Thymus (tissue), 14 donors: Measurements from ENCODE around the gene PCDHB3. TPM values are rescaled to one million over a fixed set of nuclear protein-coding genes. Genes with fewer than 3 reads are reported as not detected.
A peak's percentile ranks its signal among the peaks of the same experiment; 100 is the strongest.

Experiments
- DNase-seq, 9 donors: peaks; one replicate each; pipeline ENCODE4 v3.0.0-alpha.2; 2013; ENCODE audit warnings: low spot score in 9 of 9, low read depth in 6 of 9, missing footprints in 1 of 9
- H3K27ac ChIP-seq, 2 donors: one replicate each; pipeline ENCODE4 v1.5.1; 2013; ENCODE audit warnings: control low read depth in 1 of 2, low read depth in 1 of 2, low read length in 1 of 2, mild to moderate bottlenecking in 1 of 2, moderate library complexity in 1 of 2
- H3K27me3 ChIP-seq, 2 donors: one replicate each; pipeline ENCODE4 v1.5.1; 2013; ENCODE audit warnings: low read length in 1 of 2; ENCODE audit not compliant: control insufficient read depth in 2 of 2, insufficient read depth in 1 of 2
- H3K36me3 ChIP-seq, 2 donors: one replicate each; pipeline ENCODE4 v1.5.1; 2013; ENCODE audit warnings: low read length in 1 of 2, mild to moderate bottlenecking in 1 of 2, moderate library complexity in 1 of 2; ENCODE audit not compliant: control insufficient read depth in 2 of 2, insufficient read depth in 2 of 2
- H3K4me1 ChIP-seq, 2 donors: one replicate each; pipeline ENCODE4 v1.5.1; 2013; ENCODE audit warnings: low read length in 2 of 2; ENCODE audit not compliant: control insufficient read depth in 2 of 2, insufficient read depth in 2 of 2
- H3K4me3 ChIP-seq, 2 donors: one replicate each; pipeline ENCODE4 v1.5.1; 2013; ENCODE audit warnings: low read length in 2 of 2, control low read depth in 1 of 2, mild to moderate bottlenecking in 1 of 2
- H3K9me3 ChIP-seq, 2 donors: one replicate each; pipeline ENCODE4 v1.5.1; 2013; ENCODE audit warnings: low read length in 1 of 2, mild to moderate bottlenecking in 1 of 2; ENCODE audit not compliant: control insufficient read depth in 2 of 2, insufficient read depth in 1 of 2
- whole genome bisulfite sequencing: extraction: QIAGEN DNeasy Blood & Tissue Kit; methylation state at CpG from one replicate; pipeline ENCODE4 v1.1.7; 2013; 5-methylcytosine and 5-hydroxymethylcytosine counted together
- long read RNA-seq, 10 donors: transcript quantifications; one replicate each; lab custom pipeline, GENCODE V29; 2026
- polyA plus RNA-seq: library from polyadenylated mRNA; stranded (reverse); fragments of 200-250 nt; gene quantifications from one replicate; pipeline ENCODE4 v1.2.3, GENCODE V29; 2013
- total RNA-seq: library from RNA; stranded (reverse); fragments of 120-200 nt; gene quantifications from one replicate; pipeline ENCODE4 v1.2.4, GENCODE V29; 2013
- donor health status: healthy.

The PCDHB3 gene
- 0.09 TPM for total RNA-seq
- polyA plus RNA-seq = 0.11 TPM
- long read RNA-seq, donor 1 = 0 reads
- long read RNA-seq, donor 2 = 0 reads
- long read RNA-seq, donor 3 = 0 reads
- long read RNA-seq, donor 4 = 0 reads
- long read RNA-seq, donor 5 = 0 reads
- long read RNA-seq, donor 6, partial matches to known transcripts = 0 of 1 reads
- long read RNA-seq, donor 6, other reads (novel, unspliced or antisense) = 0 of 1 reads
- long read RNA-seq, donor 7 = 0 reads
- long read RNA-seq, donor 8, partial matches to known transcripts = 0 of 2 reads
- long read RNA-seq, donor 8, other reads (novel, unspliced or antisense) = 0 of 2 reads
- long read RNA-seq, donor 9 = 0 reads
- long read RNA-seq, donor 10 = 0 reads

DNA sequence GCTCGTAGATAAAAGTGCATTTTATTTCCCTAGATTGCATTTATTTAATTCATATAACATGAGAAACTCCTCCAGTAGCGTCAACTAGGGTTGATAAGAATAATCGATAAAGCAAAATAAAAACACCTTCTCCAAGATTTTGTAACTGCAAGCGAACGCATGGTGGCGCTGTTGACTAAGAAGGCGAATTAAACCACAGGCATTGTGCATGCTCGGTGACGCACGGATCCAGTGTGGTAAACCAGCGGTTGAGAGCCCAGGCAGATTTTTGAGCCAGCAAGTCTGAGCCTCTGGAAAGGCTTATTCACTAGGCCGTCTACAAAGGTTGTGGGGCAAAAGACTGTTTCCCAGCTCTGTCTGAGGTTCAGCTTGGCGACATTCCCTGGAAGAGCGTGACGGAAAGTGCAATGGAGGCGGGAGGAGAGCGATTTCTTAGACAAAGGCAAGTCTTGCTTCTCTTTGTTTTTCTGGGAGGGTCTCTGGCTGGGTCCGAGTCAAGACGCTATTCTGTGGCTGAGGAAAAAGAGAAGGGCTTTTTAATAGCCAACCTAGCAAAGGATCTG is at the start of gene PCDHB3:
Gene PCDHB3 (plus strand): TSS at position 231 of the 563 bp plus-strand sequence. CDS start 177 bp downstream, at position 408.
- DNase-seq = peak in 1 of 9 donors; percentile 8
- Histone ChIP-seq H3K36me3 (no peaks in the 10 kb centered on the region), H3K9me3 (peaks cover 0 to 3% of the 10 kb centered on the region in 2 donors), H3K27me3 (peaks cover 0 to 14% of the 10 kb centered on the region in 2 donors), H3K4me3 (no peak within 1 kb of the TSS), H3K27ac (no peak within 1 kb of the TSS), H3K4me1 (no peaks in the 10 kb centered on the region)
- WGBS = 26% methylated on average over 19 of the region's 19 CpGs

- 31% methylated on average over 20 of the region's 20 CpGs for WGBS
- Histone ChIP-seq H3K36me3 (no peaks in the 10 kb centered on the region), H3K4me1 (no peaks in the 10 kb centered on the region), H3K27me3 (peaks cover 0 to 11% of the 10 kb centered on the region in 2 donors), H3K9me3 (peaks cover 3 to 8% of the 10 kb centered on the region in 2 donors), H3K4me3 (no peak within 1 kb of the TSS), H3K27ac (no peak within 1 kb of the TSS)
- DNase-seq = no peak
These were observed 49.4 kb upstream of the PCDHB3 start, which contains the start of gene PCDHB1 for GRCh38 chr5:141050622-141051520. TSS of gene PCDHB1 (plus strand) at chr5:141051374. CDS start at chr5:141051471, 97 bp downstream.

DNA sequence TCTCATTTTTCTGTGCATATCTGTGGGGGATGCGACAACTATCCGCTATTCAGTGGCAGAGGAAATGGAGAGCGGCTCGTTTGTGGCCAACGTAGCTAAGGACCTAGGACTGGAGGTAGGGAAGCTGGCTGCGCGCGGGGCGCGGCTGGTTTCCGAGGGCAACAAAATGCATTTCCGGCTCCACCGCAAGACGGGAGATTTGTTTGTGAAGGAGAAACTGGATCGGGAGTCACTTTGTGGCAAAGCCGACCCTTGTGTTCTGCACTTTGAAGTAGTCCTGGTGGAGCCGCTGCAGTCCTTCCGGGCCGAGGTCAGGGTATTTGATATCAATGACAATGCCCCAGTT is 48.8 kb upstream of the PCDHB3 start:
- Histone ChIP-seq H3K4me1 (no peaks in the 10 kb centered on the region), H3K9me3 (peaks cover 3 to 8% of the 10 kb centered on the region in 2 donors), H3K27me3 (peaks cover 0 to 11% of the 10 kb centered on the region in 2 donors), H3K27ac (no peak overlapping the region), H3K4me3 (no peak overlapping the region), H3K36me3 (no peaks in the 10 kb centered on the region)
- no peak for DNase-seq
- WGBS = 18% methylated on average over 19 of the region's 19 CpGs

- H3K27ac ChIP-seq = no peak overlapping the region
- peaks cover 0 to 12% of the 10 kb centered on the region in 2 donors for H3K9me3 ChIP-seq
- whole genome bisulfite sequencing = 56% methylated on average over 17 of the region's 17 CpGs
- H3K27me3 ChIP-seq = peaks cover 0 to 6% of the 10 kb centered on the region in 2 donors
- no peak for DNase-seq
- no peak overlapping the region for H3K4me3 ChIP-seq
- H3K36me3 ChIP-seq = no peaks in the 10 kb centered on the region
- H3K4me1 ChIP-seq = no peaks in the 10 kb centered on the region
These were observed 22.4 kb upstream of the PCDHB3 start for GRCh38 chr5:141077826-141078225.

GRCh38 chr5:141082228-141082627 is 18.0 kb upstream of the PCDHB3 start:
- Histone ChIP-seq H3K9me3 (peaks cover 0 to 11% of the 10 kb centered on the region in 2 donors), H3K4me1 (no peaks in the 10 kb centered on the region), H3K36me3 (no peaks in the 10 kb centered on the region), H3K4me3 (no peak overlapping the region), H3K27ac (no peak overlapping the region), H3K27me3 (peaks cover 0 to 6% of the 10 kb centered on the region in 2 donors)
- DNase-seq = no peak

DNA sequence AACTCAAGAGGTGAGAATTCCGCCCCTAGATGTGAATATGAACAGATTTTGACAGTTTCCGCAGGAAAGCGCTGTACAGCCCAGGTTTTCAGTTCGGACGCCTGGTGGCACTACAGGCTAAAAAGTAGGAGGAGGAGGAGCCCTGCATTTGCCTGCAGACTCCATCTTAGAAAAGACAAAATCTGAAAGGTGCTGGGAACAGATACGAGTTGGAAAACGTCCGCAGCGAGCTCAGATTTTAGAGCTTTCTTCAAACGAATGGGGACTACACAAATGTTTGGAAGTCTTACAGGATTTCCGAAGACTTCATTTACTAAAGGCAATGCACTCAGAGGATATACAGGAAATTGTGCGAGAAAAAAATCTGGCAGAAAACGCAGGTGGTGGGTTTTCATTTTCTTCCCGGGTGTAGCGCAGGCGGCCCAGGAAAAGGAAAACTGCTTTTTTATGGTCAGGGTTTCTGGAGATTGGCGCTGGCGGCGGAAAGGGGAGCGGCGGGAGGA is 15.7 kb upstream of the PCDHB3 start:
- WGBS = 16% methylated on average over 21 of the region's 21 CpGs
- H3K27me3 ChIP-seq = no peaks in the 10 kb centered on the region
- DNase-seq = peak in 2 of 9 donors; percentile 18 to 31

GRCh38 chr5:141094481-141095262 is 5.6 kb upstream of the PCDHB3 start, which contains the start of gene PCDHB2:
TSS of gene PCDHB2 (plus strand) at chr5:141094615. CDS start at chr5:141094791, 176 bp downstream.
- Histone ChIP-seq H3K27ac (no peak within 1 kb of the TSS), H3K36me3 (no peaks in the 10 kb centered on the region), H3K9me3 (peaks cover 2 to 6% of the 10 kb centered on the region in 2 donors), H3K4me3 (no peak within 1 kb of the TSS), H3K27me3 (peaks cover 0 to 15% of the 10 kb centered on the region in 2 donors), H3K4me1 (no peaks in the 10 kb centered on the region)
- no peak for DNase-seq
- WGBS = 26% methylated on average over 29 of the region's 29 CpGs

More for the DNA sequence above, 15.7 kb upstream of the PCDHB3 start:
- Histone ChIP-seq H3K4me1 (no peaks in the 10 kb centered on the region), H3K9me3 (no peaks in the 10 kb centered on the region), H3K4me3 (peak overlapping the region; percentile 5 to 27), H3K27ac (no peak overlapping the region), H3K36me3 (no peaks in the 10 kb centered on the region)

- peaks cover 0 to 15% of the 10 kb centered on the region in 2 donors for H3K27me3 ChIP-seq
- no peak overlapping the region for H3K4me3 ChIP-seq
- no peaks in the 10 kb centered on the region for H3K4me1 ChIP-seq
- 49% methylated on average over 12 of the region's 12 CpGs for WGBS
- H3K36me3 ChIP-seq = no peaks in the 10 kb centered on the region
- H3K27ac ChIP-seq = no peak overlapping the region
- no peak for DNase-seq
- H3K9me3 ChIP-seq = peaks cover 3 to 6% of the 10 kb centered on the region in 2 donors
These were observed 5.0 kb upstream of the PCDHB3 start for GRCh38 chr5:141095263-141095641.
